Endothelial cell of umbilical vein (primary cell): ENCODE measurements around the gene GPR137B.

Experiments used
- CTCF ChIP-seq, 2 donors: IDR thresholded peaks; 1 replicate in 1 of 2; 2 replicates in 1 of 2; pipeline ENCODE4 v1.5.1; 2011; ENCODE audit warnings: low read length in 2 of 2, mild to moderate bottlenecking in 2 of 2, moderate library complexity in 2 of 2, control low read depth in 1 of 2, inconsistent platforms in 1 of 2, low read depth in 1 of 2; ENCODE audit not compliant: insufficient read depth in 1 of 2; ENCODE audit errors: extremely low read depth in 1 of 2
- FOS ChIP-seq: IDR thresholded peaks from 2 replicates; pipeline ENCODE4 v1.6.1; 2011; ENCODE audit warnings: mild to moderate bottlenecking, low read length, moderate library complexity, borderline replicate concordance; ENCODE audit not compliant: insufficient read depth
- JUN ChIP-seq: IDR thresholded peaks from 2 replicates; pipeline ENCODE4 v1.6.1; 2011; ENCODE audit warnings: borderline replicate concordance, low read depth; ENCODE audit not compliant: insufficient read length, insufficient read depth
- MAX ChIP-seq: IDR thresholded peaks from 2 replicates; pipeline ENCODE4 v1.6.1; 2011; ENCODE audit not compliant: insufficient read depth, insufficient read length
- POLR2A ChIP-seq: IDR thresholded peaks from 2 replicates; pipeline ENCODE4 v1.6.1; 2012; ENCODE audit warnings: low read depth, mild to moderate bottlenecking, control low read depth, low read length

- TF ChIP-seq CTCF (IDR thresholded peaks at IDR 0.05; ENCODE audit: extremely low read depth in 1 of 2, insufficient read depth in 1 of 2, low read depth in 1 of 2, low read length in 2 of 2) (no peak), FOS (no peak), MAX (no peak), POLR2A (no peak), JUN (no peak)
Observed at GRCh38 chr1:236127045-236127444, 15.3 kb upstream of the GPR137B start.
